Retina (tissue), 1 donor: ENCODE measurements around the gene SYTL2.

Source experiments
- DNase-seq: peaks from one replicate; pipeline ENCODE4 v3.0.0-alpha.2; 2016

The SYTL2 gene

DNA sequence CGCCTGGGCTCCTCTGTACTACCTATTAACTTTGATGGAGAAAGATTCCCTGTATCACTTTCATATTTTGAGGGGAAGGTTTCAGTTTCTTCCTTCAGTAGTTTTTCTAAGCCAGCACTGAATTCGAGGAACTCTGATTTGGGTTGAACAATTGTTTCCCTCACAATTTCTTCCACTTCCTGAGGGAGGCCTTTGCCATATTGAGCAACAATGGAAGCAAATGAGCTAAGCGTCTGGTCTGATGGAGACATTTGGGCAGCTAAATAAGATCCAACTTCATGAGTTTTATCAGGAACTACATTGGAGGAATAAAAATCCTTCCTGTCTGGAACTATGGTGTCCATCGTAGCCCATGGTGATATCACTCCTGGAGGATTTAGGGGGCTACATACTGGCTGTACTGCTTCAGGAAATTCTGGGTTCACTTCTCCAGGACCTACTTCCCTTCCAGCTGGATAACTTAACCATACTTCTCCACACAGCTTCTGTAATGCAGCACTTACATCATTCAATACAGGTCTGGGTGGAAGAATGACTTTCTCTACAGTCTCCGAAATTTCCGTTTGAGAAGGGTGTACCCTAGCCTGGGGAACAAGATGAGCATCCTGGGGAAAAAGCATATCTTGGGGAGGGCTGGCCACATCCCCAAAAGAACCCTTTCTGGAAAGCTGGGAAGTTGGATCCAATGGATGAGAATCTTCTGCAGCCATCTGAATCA is 86.0 kb downstream of the SYTL2 start:
- DNase-seq = no peak

DNA sequence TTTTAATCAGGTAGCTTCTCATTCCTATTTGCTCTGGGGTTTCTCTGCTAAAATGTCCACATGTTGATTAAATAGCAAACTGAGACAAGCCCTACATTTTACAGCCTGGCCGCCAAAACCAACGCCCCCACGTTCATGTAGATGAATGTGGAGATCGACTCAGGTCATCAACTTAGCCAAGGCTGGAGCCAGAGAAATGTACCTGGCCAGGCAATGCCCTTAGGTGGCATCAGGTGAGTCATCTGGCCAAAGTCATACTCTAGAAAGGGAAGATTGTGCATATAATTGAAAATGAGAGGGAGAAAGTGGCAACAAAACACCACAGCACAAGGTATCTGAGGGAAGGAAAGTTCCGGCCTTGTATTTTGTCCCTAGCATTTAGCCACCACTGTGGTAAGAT is 87.9 kb downstream of the SYTL2 start:
- no peak for DNase-seq

DNA sequence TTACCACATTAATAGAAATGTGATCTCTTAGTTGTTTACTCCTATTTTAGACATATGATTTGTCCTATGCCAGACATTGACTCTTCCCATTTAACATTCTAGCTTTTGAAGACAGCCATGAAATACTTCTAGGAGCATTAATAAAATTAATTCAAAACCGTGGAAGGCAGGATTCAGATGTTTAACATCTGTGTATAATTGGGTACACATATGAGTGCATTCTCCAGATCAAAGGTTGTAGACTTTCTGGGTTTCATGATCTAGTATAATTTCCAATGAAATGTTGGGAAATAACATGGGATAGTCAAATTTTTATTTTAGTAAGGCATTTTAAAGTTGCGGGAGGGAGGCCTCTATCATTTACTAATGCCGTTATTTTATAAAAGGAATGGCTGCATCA is 89.8 kb downstream of the SYTL2 start:
- no peak for DNase-seq

DNA sequence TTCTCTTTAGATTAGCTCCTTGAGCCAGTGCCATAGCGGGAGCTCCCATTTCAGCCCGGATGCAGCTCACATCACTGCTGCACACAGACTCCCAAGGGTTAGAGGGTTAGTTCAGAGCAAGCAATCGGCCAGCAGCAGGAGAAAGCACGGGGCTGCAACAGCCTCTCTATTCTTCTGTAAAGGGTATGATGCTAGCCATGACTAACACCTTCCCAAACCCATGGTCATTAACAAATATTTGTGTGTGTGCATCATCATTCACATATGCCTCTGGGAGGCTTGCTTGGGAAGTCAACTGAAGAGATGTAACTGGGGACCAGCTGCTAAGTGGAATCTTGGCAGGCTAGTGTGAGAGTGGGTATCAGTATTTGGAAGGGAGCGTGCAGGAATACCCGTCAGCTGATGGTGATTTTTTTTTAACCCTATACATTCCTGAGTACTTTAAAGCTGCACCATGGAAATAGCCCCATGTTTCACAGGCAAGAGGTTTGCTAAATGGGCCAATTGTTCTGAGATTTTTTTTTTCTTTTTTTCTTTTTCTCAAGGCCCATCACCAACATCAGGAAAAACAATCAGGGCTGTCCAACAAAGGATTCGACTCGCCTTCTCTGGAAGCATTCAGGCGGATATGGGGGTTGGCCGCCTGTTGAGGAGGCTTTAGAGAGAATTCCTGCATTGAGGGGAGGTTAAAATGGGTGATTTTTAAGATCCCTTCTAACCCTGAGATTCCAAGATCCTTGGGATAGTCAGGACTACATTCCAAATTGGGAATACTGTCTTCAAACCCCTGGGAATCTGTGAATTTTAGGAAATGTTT is 91.7 kb downstream of the SYTL2 start:
- peak; percentile 87 for DNase-seq

DNA sequence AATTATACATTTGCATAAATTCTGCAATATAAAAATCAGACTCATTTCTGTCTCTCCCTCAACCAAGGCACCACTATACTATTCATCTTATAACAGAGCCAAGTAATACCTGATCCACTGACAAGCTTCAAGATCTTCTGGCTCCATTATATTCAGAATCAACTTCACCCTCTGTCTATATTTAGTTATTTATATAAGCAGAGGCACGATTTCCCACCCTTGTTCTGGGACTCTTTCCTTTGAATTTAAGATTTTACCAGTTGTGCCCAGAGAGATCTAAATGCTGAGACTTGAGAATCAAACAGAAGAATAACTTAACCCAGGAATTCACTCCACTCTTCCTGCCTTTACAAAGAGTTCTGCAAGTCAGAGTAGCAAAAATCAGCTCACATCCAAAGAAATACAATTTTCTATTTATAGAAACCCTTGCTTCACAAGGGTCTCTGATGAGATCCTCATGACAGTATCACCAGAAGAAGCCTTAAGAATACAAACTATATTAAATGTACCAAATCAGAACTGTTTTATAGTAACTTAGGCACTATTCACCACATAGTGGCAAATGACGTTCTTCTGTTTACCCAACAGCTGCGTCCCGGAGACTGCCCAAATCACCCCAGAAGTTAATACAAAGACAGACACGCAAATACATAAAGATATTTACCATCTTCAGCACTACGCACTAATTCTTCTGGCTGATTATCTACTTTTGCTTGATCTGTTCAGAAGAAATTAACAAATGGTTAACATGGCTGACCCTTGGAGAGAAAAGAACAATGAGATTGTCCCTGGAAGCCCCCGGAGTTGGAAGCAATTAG is 92.6 kb downstream of the SYTL2 start:
- peak; percentile 11 for DNase-seq

DNA sequence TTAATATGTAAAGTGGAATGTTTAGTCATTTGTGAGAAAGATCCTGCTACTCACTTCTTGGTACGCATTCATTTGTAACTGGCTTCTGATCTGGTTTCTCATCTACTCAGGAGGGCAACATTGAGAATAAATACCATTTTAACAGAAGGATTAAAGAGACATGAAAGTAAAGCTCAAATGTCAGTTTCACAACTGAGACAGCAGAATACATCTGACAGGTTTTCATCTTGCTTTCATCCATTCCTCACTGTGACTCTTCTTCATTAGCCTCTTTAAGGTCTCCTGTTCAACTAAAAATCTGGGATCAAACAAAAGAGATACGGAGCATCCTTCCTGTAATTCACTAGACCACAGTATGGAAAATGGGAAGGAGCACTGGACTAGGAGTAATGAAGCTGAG is 93.5 kb downstream of the SYTL2 start:
- no peak for DNase-seq

DNA sequence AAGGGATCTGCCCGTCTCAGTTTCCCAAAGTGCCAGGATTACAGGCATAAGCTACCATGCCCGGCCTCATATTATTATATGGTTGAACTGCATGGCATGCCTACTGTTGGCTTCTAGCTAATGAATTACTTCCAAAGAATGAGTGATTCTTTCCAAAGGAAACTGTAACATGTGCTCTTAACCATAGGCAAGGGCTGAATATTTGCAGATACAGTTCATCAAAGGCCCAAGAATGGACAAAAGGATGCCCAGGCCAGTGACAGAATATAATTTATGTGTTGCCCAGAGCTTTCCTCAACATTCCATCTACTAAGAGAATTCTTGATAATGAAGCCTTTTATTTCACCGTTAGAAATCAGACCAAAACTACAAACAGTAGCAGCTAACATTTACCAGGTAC is 98.0 kb downstream of the SYTL2 start:
- no peak for DNase-seq

DNA sequence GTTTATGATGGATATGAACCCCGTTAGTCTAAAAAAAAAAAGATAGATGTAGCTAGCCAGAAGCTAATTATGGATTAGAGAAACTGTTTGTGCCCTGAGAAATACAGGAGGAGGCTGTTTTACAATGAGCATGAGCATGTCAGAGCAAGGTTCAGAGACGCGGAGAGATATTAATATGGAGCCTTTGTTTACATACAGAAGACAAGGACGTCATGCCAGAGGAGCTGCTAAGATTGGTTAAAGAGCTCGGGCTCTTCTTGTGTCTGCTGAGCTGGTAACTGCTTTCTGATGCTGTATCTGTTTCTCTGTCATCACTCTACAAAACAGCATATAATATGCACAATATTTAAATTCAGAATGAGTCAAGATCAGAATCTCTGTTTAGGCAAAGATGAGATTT is 100.0 kb downstream of the SYTL2 start:
- no peak for DNase-seq

DNA sequence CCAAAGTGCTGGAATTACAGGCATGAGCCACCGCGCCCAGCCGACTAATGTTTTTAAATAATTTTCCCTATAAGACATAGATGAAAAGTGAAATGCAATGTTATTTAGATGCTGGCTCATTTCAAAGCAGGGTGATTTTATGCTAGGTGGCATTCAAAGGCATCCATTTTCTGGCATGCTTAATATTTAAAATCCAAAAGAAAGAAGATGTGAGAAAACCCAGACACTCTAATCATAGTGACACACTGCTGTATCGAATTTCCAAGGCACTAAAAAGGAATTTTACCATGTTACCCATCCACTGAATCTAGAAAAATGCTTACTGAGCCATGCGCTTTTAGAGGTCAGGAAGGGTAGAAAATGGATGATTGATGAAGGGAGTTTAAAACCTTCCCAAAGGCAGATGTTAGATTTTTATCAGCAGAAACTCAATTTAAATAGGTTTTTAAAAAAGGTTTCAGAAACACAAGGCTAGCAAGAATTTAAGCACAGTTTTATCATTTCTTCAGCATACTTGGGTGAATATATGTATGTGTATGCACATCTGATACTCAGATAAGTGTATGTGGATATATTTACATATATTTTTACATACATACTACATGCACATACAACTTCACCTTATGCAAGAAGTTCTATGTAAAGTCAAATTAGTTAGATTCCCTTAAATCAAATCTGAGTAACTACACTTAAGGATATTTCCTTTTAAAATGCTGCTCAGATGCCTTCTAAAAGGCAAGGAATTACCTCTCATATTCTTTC is 100.8 kb downstream of the SYTL2 start:
- no peak for DNase-seq

DNA sequence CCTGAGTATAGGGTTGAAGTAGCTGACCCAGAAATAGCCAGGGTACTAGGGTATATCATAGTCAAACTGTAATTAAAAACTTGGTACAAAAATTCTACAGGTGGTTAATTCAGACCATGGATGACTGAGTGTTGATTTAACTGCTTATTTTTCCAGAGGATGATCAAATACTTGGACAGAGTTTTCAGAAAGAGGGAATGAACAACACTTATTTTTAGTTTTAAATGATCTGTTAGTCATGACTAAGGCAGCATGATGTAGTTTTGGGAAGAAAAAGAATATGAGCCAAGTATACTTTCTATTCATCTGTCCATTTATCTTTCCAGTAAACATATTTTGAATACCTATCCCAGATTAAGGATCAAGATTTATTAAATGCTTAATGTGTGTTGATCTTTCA is 105.1 kb downstream of the SYTL2 start:
- DNase-seq = no peak

DNA sequence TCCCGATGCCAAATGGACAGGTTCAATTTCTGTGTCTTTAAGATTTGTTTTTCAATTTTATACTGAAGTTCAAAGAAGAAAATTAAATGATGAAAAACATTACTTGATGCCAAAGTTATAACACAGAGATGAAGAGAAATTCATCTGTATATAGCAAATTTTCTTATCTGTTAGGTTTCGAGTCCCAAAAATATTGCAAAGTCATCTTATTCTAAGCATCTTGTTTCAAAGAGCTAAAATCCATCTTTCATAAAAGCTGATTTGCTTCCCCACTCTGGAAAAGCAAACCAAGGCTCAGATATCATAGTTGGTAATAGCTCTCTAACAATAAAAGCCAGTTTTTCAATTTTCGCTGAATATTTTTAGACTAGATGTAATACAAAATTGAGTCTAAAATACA is 106.0 kb downstream of the SYTL2 start:
- DNase-seq = no peak

DNA sequence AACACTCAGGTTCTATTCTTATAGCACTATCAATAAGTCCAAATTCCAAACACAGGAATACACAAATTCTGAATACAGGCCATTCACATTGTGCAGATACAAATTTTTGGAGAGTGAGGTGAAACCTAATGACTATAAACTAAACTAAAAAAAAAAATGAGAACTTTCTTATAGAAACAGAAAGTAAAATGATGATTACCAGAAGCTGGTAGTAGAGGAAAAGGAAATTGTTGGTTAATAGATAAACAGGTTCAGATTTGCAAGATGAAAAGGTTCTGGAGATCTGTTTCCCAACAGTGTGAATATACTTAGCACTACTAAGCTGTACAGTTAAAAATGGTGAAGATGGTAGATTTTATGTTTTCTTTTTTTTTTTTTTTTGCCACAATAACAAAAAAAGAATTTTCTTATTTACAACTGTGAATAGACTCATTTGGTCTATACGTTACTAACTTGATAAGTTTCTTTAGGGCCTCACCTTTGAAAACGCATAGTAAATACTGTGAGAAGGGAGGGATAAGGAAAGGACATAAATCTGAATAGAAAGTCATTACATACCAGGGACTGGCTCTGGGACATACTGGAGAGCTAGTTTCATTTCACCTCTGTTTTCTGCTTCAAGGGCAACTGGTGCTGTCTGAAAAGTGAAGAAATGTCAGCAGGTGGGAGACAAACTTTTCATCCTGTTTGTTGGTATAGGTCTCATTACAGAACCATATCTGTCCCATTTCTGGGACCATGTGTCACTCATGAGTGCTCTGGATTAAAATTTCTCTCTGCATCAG is 110.8 kb downstream of the SYTL2 start:
- no peak for DNase-seq

DNA sequence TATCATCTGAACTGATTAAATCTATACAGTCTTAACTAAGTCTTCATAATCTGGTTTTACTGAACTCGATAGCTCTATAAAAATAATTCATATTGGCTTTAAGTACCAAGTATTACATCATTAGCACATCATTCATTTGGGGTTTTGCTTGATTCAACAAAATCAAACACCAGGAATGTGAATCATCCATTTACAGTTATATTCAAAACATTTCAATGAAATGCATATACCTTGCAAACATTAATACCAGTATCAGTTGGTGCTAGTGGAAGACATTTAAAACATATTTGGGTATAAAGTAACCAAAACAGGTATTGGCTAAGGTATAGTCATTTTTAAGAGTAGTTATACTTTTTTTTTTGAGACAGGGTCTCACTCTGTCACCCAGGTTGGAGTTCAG is 112.7 kb downstream of the SYTL2 start:
- DNase-seq = no peak

DNA sequence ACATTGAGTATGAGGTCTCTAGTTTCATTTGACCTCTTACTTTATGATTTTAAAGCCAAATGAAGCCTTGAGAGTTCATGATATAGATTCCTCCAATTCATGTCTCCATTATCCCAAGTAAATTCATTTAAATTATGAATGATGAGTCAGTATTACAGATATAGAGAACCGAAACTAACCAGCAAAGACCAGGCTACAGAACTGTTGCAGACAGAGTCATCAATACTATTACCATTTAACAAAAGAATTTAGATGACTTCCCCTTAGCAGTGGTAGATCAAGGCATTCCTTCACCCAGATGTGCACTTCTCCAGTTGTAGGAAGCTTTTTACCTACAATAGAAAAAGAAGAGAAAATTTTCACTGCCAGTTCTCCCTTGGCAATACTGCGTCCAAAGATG is 113.2 kb downstream of the SYTL2 start:
- DNase-seq = no peak

DNA sequence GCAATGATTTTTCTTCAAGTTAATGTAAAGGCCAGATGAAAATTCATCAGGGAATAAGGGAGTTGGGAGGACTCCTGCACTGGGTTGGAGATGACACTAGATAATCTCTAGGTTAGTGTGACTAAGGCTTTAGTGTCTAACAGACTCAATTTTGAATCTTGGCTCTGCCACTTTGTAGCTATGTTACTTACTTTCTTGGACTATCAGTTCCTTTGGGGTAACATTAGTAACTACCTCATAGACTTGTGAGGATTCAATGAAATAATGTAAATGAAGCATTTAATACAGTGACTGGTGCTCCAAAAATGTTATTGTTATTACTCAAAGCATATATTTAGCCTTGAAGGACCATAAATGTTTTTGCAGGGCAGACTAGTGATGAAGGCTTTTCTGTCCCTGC is 115.4 kb downstream of the SYTL2 start:
- no peak for DNase-seq

DNA sequence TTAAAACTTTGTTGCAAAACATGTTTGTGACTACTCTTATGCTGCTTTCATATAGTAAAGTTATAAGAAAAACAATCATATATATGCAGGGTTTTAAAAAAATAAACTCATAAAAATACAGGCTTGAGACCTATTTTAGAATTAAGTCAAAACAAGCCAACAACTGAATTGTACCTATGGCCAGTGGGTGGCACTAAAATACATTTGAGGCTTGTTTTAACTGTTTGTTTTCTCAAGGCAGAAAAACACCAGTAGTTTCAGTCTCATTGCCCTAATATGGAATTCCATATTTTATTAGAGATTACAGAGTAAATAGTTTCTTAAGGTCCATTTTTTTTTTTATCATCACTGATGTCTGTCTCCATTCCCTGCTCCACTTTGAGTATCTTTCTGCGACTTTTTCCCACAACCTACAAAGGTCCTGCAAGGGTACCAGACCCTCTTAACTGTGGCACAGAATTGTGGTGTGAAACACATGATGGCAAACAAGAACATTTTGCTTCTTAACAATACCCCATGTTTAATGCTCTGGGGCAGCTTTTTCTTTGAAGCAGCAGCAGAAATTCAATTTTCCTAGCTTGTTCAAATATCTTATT is 116.5 kb downstream of the SYTL2 start:
- no peak for DNase-seq

DNA sequence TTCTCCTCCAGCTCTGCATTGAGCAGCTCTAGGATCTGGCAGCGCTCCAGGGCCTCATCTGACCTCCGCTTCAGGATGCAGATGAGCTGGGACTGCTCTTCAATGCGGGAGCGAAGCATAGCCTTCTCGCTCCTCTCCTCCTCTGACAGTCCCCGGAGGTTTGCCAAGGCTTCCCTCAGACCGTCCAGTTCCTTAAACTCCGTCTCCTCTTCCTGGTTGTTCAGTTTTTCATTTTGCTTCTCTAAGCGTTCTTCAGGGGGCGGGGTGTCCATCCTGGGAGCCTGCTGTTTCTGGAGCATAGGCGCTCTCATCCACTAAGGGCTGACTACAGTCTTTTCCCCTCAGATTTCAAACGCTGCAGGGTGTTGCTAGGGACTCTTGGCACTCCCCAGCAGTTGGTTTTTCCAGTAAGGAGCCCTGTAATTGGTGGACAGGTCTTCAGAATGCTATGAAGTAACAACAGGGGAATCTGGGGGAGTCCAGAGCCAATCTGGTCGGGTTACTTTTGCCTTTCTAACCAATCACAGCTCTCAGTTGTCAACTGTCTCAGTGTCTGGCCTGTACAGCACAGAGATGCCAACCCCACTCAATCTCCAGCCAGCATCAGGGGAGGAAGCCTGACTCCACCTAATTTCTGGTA is 125.0 kb downstream of the SYTL2 start, which contains the start of gene CCDC89:
Gene CCDC89, minus strand, starts transcription at position 376 of the 640 bp plus-strand sequence. Its CDS starts 65 bp downstream, at position 311.
- peak; percentile 80 for DNase-seq

DNA sequence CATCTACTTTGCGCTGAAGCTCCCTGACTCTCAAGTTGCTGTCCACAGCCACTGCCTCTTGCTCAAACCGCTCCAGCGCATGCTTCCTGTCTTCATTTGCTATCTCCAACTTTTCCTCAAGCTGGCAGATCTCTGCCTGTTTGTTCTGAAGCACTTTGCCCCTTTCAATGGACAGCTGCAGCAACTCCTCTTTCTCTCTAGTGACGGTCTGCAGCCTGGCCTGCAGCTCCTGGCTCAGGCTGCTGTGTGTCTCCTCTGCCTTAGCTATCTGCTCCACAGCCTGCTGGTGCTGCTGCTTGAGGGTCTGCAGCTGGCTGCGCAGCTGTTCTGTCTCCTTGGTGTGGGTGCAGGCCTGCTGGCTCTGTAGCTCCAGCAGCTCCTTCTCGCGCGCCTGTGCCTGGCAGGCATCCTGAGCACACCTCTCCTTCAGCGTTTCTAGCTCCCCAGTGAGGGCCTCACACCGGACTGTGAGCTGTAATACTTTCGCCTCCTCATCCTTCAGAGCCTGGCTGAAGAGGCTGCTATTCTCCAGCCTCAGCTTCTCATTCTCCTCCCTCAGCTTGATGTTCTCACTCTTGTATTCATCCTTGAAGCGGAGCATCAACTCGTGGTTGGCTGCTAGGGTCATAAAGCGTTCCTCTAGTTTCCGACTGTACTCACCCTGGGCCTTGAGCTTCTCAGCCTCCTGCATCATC is 125.7 kb downstream of the SYTL2 start:
- DNase-seq = peak; percentile 78

DNA sequence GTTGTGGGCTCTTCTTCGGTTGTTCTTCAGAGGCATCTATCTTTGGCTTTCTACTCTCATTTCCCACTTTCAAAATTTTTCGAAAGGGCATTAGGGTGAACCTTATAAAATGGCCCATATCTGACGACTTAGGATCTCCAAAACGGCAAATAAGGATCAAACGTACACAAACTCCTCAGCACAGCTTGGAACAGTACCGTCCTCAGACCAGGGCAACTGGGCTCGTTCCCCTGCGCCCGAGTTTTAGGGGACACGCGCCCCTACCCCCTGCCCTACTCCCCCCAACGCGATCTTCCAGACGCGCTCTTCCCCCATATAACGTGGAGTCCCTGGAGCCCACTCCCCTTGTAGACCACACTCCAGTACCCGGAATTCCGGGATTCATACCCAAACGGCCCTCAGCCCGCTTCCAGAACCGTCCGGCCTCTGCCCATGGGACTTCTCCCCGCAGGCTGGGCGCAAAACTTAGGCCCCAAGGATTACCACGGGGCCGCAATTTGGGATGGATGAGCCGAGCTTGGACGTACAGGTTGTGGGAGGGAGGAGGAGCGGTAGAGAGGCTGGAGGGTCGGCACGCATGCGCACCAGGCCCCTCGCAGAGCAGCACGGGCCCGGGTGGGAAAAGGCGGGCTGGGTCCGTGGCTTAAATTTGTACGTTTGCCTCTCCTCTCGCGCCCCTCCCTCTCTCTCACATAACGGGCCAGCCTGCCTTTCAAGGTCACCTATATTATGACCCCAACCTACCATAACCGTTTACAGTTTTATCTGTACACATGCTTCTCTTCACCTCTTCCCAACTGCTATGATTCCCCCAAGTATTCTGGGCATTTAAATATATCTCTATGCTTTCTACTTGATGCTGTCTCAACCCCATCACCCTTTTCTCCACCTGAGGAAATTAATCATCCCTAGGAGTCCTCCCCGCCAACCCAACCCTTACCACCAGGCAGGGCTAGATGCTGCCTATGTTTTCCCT is 128.3 kb downstream of the SYTL2 start:
- peak; percentile 88 for DNase-seq
